Astrocyte (in vitro differentiated cells and primary cell): ENCODE measurements around the gene MUC6. TPM values are rescaled to one million over a fixed set of nuclear protein-coding genes. Genes with fewer than 3 reads are reported as not detected.
A peak's percentile ranks its signal among the peaks of the same experiment; 100 is the strongest.

Experiments
- DNase-seq: peaks from one replicate; pipeline ENCODE4 v3.0.0-alpha.2; 2010; ENCODE audit warnings: low read depth
- FAIRE-seq: peaks from 2 replicates; lab custom pipeline; 2011; peaks lifted over from hg19 to GRCh38; lab: Jason Lieb, UNC
- H2AFZ ChIP-seq: 2 replicates; pipeline ENCODE4 v1.6.0; 2012; ENCODE audit warnings: low read depth, low read length, inconsistent platforms
- H3K27ac ChIP-seq: 2 replicates; pipeline ENCODE4 v1.5.1; 2011; ENCODE audit warnings: low read depth, low read length, inconsistent platforms
- H3K27me3 ChIP-seq: 2 replicates; pipeline ENCODE4 v1.6.0; 2011; ENCODE audit warnings: low read length, inconsistent platforms; ENCODE audit not compliant: insufficient read depth
- H3K36me3 ChIP-seq: 2 replicates; pipeline ENCODE4 v1.5.1; 2011; ENCODE audit warnings: low read length, inconsistent platforms; ENCODE audit not compliant: insufficient read depth
- H3K4me1 ChIP-seq: 2 replicates; pipeline ENCODE4 v1.5.1; 2011; ENCODE audit warnings: low read length, inconsistent platforms; ENCODE audit not compliant: insufficient read depth
- H3K4me2 ChIP-seq: 2 replicates; pipeline ENCODE4 v1.6.0; 2012; ENCODE audit warnings: low read length, inconsistent platforms
- H3K4me3 ChIP-seq: 2 replicates; pipeline ENCODE4 v1.5.1; 2011; ENCODE audit warnings: low read depth, mild to moderate bottlenecking, low read length, inconsistent platforms; ENCODE audit not compliant: insufficient read depth
- H3K79me2 ChIP-seq: 2 replicates; pipeline ENCODE4 v1.6.0; 2012; ENCODE audit warnings: mild to moderate bottlenecking, low read length, inconsistent platforms; ENCODE audit not compliant: insufficient read depth
- H3K9ac ChIP-seq: 2 replicates; pipeline ENCODE4 v1.6.0; 2012; ENCODE audit warnings: mild to moderate bottlenecking, low read length, inconsistent platforms
- H3K9me3 ChIP-seq: 2 replicates; pipeline ENCODE4 v1.5.1; 2012; ENCODE audit warnings: low read depth, mild to moderate bottlenecking, low read length, inconsistent platforms; ENCODE audit not compliant: insufficient read depth
- H4K20me1 ChIP-seq: 2 replicates; pipeline ENCODE4 v1.6.0; 2012; ENCODE audit warnings: low read length, inconsistent platforms; ENCODE audit not compliant: insufficient read depth
- H3K27ac Mint-ChIP-seq: one replicate; pipeline ENCODE4 v1.8.0; 2021; ENCODE audit warnings: mild to moderate bottlenecking, mixed read lengths; ENCODE audit not compliant: unreplicated experiment
- H3K27me3 Mint-ChIP-seq: one replicate; pipeline ENCODE4 v1.8.0; 2021; ENCODE audit warnings: low read depth, mixed read lengths; ENCODE audit not compliant: unreplicated experiment
- H3K36me3 Mint-ChIP-seq: one replicate; pipeline ENCODE4 v1.8.0; 2021; ENCODE audit warnings: low read depth, mixed read lengths; ENCODE audit not compliant: unreplicated experiment
- H3K4me1 Mint-ChIP-seq: one replicate; pipeline ENCODE4 v1.8.0; 2021; ENCODE audit warnings: low read depth, mixed read lengths; ENCODE audit not compliant: unreplicated experiment
- H3K4me3 Mint-ChIP-seq: one replicate; pipeline ENCODE4 v1.8.0; 2021; ENCODE audit warnings: mild to moderate bottlenecking, moderate library complexity, mixed read lengths; ENCODE audit not compliant: unreplicated experiment
- H3K9me3 Mint-ChIP-seq: one replicate; pipeline ENCODE4 v1.8.0; 2021; ENCODE audit warnings: mild to moderate bottlenecking, mixed read lengths; ENCODE audit not compliant: unreplicated experiment
- CTCF ChIP-seq: IDR thresholded peaks from 2 replicates; pipeline ENCODE4 v1.5.1; 2011; ENCODE audit warnings: low read depth, mild to moderate bottlenecking, inconsistent platforms, low read length, moderate library complexity; ENCODE audit not compliant: insufficient read depth
- EZH2 ChIP-seq: IDR thresholded peaks from 2 replicates; pipeline ENCODE4 v1.6.1; 2012; ENCODE audit warnings: mild to moderate bottlenecking, low read length, inconsistent platforms; ENCODE audit not compliant: insufficient read depth
- total RNA-seq: library from RNA; stranded (reverse); gene quantifications from 2 replicates; pipeline ENCODE4 v1.2.1, GENCODE V29; 2021

MUC6 gene
- total RNA-seq, 1 donor from 2014 or later: not detected

GRCh38 chr11:996681-997080 lies 39.8 kb downstream of the MUC6 start:
- Histone ChIP-seq H3K27ac (peak overlapping the region; percentile 41), H3K4me1 (no peaks in the 10 kb centered on the region), H3K9me3 (no peaks in the 10 kb centered on the region), H3K27me3 (no peaks in the 10 kb centered on the region), H2AFZ (no peak overlapping the region), H3K4me3 (no peak overlapping the region), H3K9ac (peak overlapping the region; percentile 40), H3K79me2 (peaks cover 11% of the 10 kb centered on the region), H3K36me3 (no peaks in the 10 kb centered on the region), H3K4me2 (no peak overlapping the region), H4K20me1 (peaks cover 50% of the 10 kb centered on the region)
- H3K27ac Mint-ChIP-seq: peak overlapping the region; percentile 64
- peaks cover 12% of the 10 kb centered on the region for H3K36me3 Mint-ChIP-seq
- DNase-seq (no peak), FAIRE-seq (no peak)
- peak overlapping the region; percentile 15 for H3K4me3 Mint-ChIP-seq
- TF ChIP-seq EZH2 (no peak), CTCF (no peak)
- H3K27me3 Mint-ChIP-seq: no peaks in the 10 kb centered on the region
- no peaks in the 10 kb centered on the region for H3K9me3 Mint-ChIP-seq
- H3K4me1 Mint-ChIP-seq: peaks cover 3% of the 10 kb centered on the region

DNA sequence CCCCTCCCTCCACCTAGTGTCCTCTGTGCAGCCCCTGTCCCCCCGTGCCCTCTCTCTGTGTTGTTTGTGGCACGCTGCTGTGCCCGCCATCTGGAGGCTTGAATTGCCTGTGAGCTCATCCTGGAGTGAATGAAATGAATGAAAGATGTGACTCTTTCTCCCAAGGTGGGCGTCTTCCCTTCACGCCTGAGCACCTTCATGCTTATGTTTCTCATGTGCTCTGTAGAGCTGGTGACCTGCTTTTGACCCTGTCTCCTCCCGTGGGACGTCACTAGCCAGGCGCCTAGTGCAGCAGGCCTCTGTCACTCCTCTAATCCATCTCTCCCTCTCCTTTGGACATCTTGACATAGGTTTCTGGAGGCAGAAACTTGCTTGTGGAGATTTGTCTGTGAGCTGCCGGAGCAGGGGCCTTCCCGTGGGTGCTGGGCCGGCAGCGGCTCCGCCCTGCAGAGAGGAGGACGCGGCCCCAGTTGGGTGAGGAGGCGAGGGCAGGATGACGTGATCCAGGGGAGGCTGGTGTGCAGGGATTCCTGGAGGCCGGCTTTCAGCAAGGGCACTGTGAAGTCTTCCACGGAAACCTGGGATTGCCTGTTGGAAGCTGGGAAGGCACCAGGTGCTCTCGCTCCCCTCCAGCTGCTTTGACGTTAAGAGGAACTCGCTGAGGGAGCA lies 40.6 kb downstream of the MUC6 start:
- peaks cover 8% of the 10 kb centered on the region for H3K79me2 ChIP-seq
- H3K9me3 ChIP-seq: no peaks in the 10 kb centered on the region
- peak overlapping the region; percentile 40 for H3K9ac ChIP-seq
- Mint-ChIP-seq H3K27ac (peak overlapping the region; percentile 58), H3K27me3 (no peaks in the 10 kb centered on the region), H3K4me1 (peaks cover 3% of the 10 kb centered on the region), H3K36me3 (peaks cover 6% of the 10 kb centered on the region), H3K4me3 (no peak overlapping the region), H3K9me3 (no peaks in the 10 kb centered on the region)
- H3K4me1 ChIP-seq: no peaks in the 10 kb centered on the region
- H3K27me3 ChIP-seq: no peaks in the 10 kb centered on the region
- no peak overlapping the region for H3K4me3 ChIP-seq
- DNase-seq (peak; percentile 81), FAIRE-seq (no peak)
- peaks cover 48% of the 10 kb centered on the region for H4K20me1 ChIP-seq
- no peaks in the 10 kb centered on the region for H3K36me3 ChIP-seq
- H2AFZ ChIP-seq: no peak overlapping the region
- no peak overlapping the region for H3K4me2 ChIP-seq
- H3K27ac ChIP-seq: peak overlapping the region; percentile 14
- TF ChIP-seq EZH2: no peak
- no peak for TF ChIP-seq CTCF

GRCh38 chr11:995044-995751 lies 41.3 kb downstream of the MUC6 start:
- no peak overlapping the region for H2AFZ ChIP-seq
- peaks cover 3% of the 10 kb centered on the region for H3K79me2 ChIP-seq
- Mint-ChIP-seq H3K9me3 (no peaks in the 10 kb centered on the region), H3K27me3 (no peaks in the 10 kb centered on the region), H3K4me1 (peaks cover 3% of the 10 kb centered on the region), H3K4me3 (no peak overlapping the region), H3K36me3 (peaks cover 6% of the 10 kb centered on the region), H3K27ac (peak overlapping the region; percentile 29)
- no peak overlapping the region for H3K4me3 ChIP-seq
- H3K27ac ChIP-seq: no peak overlapping the region
- no peaks in the 10 kb centered on the region for H3K4me1 ChIP-seq
- H3K27me3 ChIP-seq: no peaks in the 10 kb centered on the region
- peaks cover 47% of the 10 kb centered on the region for H4K20me1 ChIP-seq
- H3K9me3 ChIP-seq: no peaks in the 10 kb centered on the region
- H3K9ac ChIP-seq: no peak overlapping the region
- no peaks in the 10 kb centered on the region for H3K36me3 ChIP-seq
- H3K4me2 ChIP-seq: no peak overlapping the region
- no peak for FAIRE-seq
- no peak for TF ChIP-seq EZH2
- no peak for TF ChIP-seq CTCF
- no peak for DNase-seq
